Smooth muscle cell (in vitro differentiated cells): ENCODE results near the gene RRBP1. TPM values are rescaled to one million over a fixed set of nuclear protein-coding genes. Genes with fewer than 3 reads are reported as not detected.

Experiments used
- DNase-seq: peaks from one replicate; lab custom pipeline; 2025; ENCODE audit not compliant: unreplicated experiment; lab: John Stamatoyannopoulos, UW
- H2AFZ ChIP-seq: fragments of 200-600 bp; sonication (generic); 2 replicates; pipeline ENCODE4 v1.6.0; 2016; ENCODE audit warnings: antibody characterized with exemption, low read depth, mild to moderate bottlenecking
- H3F3A ChIP-seq: fragments of 200-600 bp; sonication (generic); 2 replicates; pipeline ENCODE4 v1.6.0; 2017; ENCODE audit warnings: antibody characterized with exemption, low read depth
- H3K27ac ChIP-seq: fragments of 200-600 bp; sonication (generic); 2 replicates; pipeline ENCODE4 v1.5.1; 2016; ENCODE audit warnings: low read depth, mild to moderate bottlenecking
- H3K27me3 ChIP-seq: fragments of 200-600 bp; sonication (generic); 2 replicates; pipeline ENCODE4 v1.6.1; 2016; ENCODE audit warnings: low read depth, mild to moderate bottlenecking
- H3K36me3 ChIP-seq: fragments of 200-600 bp; sonication (generic); 2 replicates; pipeline ENCODE4 v1.5.1; 2016; ENCODE audit warnings: low read depth
- H3K4me1 ChIP-seq: fragments of 200-600 bp; sonication (generic); 2 replicates; pipeline ENCODE4 v1.5.1; 2016; ENCODE audit warnings: low read depth
- H3K4me2 ChIP-seq: fragments of 200-600 bp; sonication (generic); 2 replicates; pipeline ENCODE4 v1.6.0; 2016; ENCODE audit warnings: mild to moderate bottlenecking
- H3K4me3 ChIP-seq: fragments of 200-600 bp; sonication (generic); 2 replicates; pipeline ENCODE4 v1.5.1; 2016; ENCODE audit warnings: mild to moderate bottlenecking
- H3K79me2 ChIP-seq: fragments of 200-600 bp; sonication (generic); 2 replicates; pipeline ENCODE4 v1.6.0; 2016; ENCODE audit warnings: low read depth, mild to moderate bottlenecking
- H3K9ac ChIP-seq: fragments of 200-600 bp; sonication (generic); 2 replicates; pipeline ENCODE4 v1.6.0; 2016; ENCODE audit warnings: low read depth
- H3K9me3 ChIP-seq: fragments of 200-600 bp; sonication (generic); replicated peaks from 2 replicates; pipeline ENCODE4 v1.5.1; 2016; ENCODE audit warnings: low read depth
- H4K20me1 ChIP-seq: fragments of 200-600 bp; sonication (generic); 2 replicates; pipeline ENCODE4 v1.6.0; 2016; ENCODE audit warnings: low read depth
- WGBS: methylation state at CpG from one replicate; pipeline ENCODE4 v1.1.7; 2016; ENCODE audit warnings: low lambda C conversion rate; 5-methylcytosine and 5-hydroxymethylcytosine counted together
- polyA plus RNA-seq: library from polyadenylated mRNA; unstranded; fragments of >200 nt; fragmentation: Nextera tagmentation; extraction: Ambion mirVana; gene quantifications from 2 replicates; pipeline ENCODE4 v1.2.1, GENCODE V29; 2016
- total RNA-seq: library from RNA; depleted of rRNA; stranded (reverse); fragments of >200 nt; gene quantifications from 2 replicates; pipeline ENCODE4 v1.2.3, GENCODE V29; 2014
- TF ChIP-seq, protein P1 (sequence below): fragments of 200-600 bp; sonication (generic); IDR thresholded peaks from 2 replicates; pipeline ENCODE4 v1.5.1; 2017; ENCODE audit warnings: borderline replicate concordance, mild to moderate bottlenecking, antibody characterized with exemption; ENCODE audit not compliant: insufficient read depth, poor library complexity, severe bottlenecking

RRBP1 gene
- total and polyA plus RNA-seq, 2 experiments from 2014 or later = 142 to 226 TPM

GRCh38 chr20:17579369-17580039 is 102.5 kb downstream of the RRBP1 start:
- Histone ChIP-seq H3K4me1 (no peaks in the 10 kb centered on the region), H3K27me3 (no peaks in the 10 kb centered on the region), H3K9me3 (no peaks in the 10 kb centered on the region), H3K79me2 (peaks cover 100% of the 10 kb centered on the region), H3K4me2 (no peak overlapping the region), H3K9ac (no peak overlapping the region), H3K36me3 (no peaks in the 10 kb centered on the region), H2AFZ (no peak overlapping the region), H3K4me3 (no peak overlapping the region), H3K27ac (peak overlapping the region; percentile 7), H4K20me1 (peaks cover 100% of the 10 kb centered on the region), H3F3A (peaks cover 5% of the 10 kb centered on the region)
- DNase-seq = no peak
- 97% methylated on average over 4 of the region's 4 CpGs for WGBS
- TF ChIP-seq, protein P1, sequence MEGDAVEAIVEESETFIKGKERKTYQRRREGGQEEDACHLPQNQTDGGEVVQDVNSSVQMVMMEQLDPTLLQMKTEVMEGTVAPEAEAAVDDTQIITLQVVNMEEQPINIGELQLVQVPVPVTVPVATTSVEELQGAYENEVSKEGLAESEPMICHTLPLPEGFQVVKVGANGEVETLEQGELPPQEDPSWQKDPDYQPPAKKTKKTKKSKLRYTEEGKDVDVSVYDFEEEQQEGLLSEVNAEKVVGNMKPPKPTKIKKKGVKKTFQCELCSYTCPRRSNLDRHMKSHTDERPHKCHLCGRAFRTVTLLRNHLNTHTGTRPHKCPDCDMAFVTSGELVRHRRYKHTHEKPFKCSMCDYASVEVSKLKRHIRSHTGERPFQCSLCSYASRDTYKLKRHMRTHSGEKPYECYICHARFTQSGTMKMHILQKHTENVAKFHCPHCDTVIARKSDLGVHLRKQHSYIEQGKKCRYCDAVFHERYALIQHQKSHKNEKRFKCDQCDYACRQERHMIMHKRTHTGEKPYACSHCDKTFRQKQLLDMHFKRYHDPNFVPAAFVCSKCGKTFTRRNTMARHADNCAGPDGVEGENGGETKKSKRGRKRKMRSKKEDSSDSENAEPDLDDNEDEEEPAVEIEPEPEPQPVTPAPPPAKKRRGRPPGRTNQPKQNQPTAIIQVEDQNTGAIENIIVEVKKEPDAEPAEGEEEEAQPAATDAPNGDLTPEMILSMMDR = no peak

GRCh38 chr20:17576215-17576614 is 105.8 kb downstream of the RRBP1 start:
- H3K27ac ChIP-seq = no peak overlapping the region
- H3K4me3 ChIP-seq = no peak overlapping the region
- H4K20me1 ChIP-seq = peaks cover 100% of the 10 kb centered on the region
- H3K9ac ChIP-seq = no peak overlapping the region
- H3K9me3 ChIP-seq = no peaks in the 10 kb centered on the region
- H3K27me3 ChIP-seq = no peaks in the 10 kb centered on the region
- TF ChIP-seq, protein P1 = no peak
- H3K79me2 ChIP-seq = peaks cover 100% of the 10 kb centered on the region
- 87% methylated on average over 8 of the region's 8 CpGs for WGBS
- H3K36me3 ChIP-seq = no peaks in the 10 kb centered on the region
- H3K4me2 ChIP-seq = no peak overlapping the region
- H3F3A ChIP-seq = no peaks in the 10 kb centered on the region
- H3K4me1 ChIP-seq = peaks cover 22% of the 10 kb centered on the region
- no peak overlapping the region for H2AFZ ChIP-seq
- no peak for DNase-seq

DNA sequence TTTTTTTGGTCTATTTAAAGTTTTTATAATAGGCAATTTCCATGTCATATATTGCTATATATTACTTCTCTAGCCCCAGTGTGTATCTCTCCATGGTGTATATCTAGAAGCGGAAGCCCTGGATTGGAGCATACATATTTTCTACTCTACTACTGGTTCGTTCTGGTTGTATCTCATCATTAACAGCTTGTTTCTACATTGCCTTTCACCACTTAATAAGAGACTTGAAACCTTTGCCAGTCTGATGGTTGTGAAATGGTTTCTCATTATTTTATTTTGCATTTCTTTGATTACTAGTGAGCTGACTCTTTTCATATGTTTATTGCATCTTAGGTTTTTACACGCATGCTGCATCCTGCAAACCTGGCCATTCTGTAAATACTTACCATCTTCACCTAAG is 108.6 kb downstream of the RRBP1 start:
- H4K20me1 ChIP-seq = peaks cover 83% of the 10 kb centered on the region

More for the DNA sequence above, 108.6 kb downstream of the RRBP1 start:
- H2AFZ ChIP-seq = no peak overlapping the region
- H3K9ac ChIP-seq = no peak overlapping the region
- H3K79me2 ChIP-seq = peaks cover 86% of the 10 kb centered on the region
- H3K27me3 ChIP-seq = no peaks in the 10 kb centered on the region
- H3K27ac ChIP-seq = peak overlapping the region; percentile 96
- TF ChIP-seq, protein P1 = no peak
- H3K36me3 ChIP-seq = no peaks in the 10 kb centered on the region
- H3F3A ChIP-seq = no peaks in the 10 kb centered on the region
- no peak for DNase-seq
- no peaks in the 10 kb centered on the region for H3K9me3 ChIP-seq
- WGBS = 79% methylated on average over 3 of the region's 3 CpGs
- peak overlapping the region; percentile 97 for H3K4me2 ChIP-seq
- peak overlapping the region; percentile 83 for H3K4me3 ChIP-seq
- H3K4me1 ChIP-seq = peaks cover 28% of the 10 kb centered on the region
